Cardiac muscle cell (in vitro differentiated cells and primary cell): ENCODE results near the gene GHR. TPM values are rescaled to one million over a fixed set of nuclear protein-coding genes. Genes with fewer than 3 reads are reported as not detected.
"Not testable (repeated sequence)": the region's sequence is repeated elsewhere in the genome, so short reads cannot be mapped to it uniquely, and the experiment has no call there.

Experiments used
- DNase-seq, 2 donors: peaks; one replicate each; pipeline versions ENCODE4 v3.0.0 to v3.0.0-alpha.2; 2010 to 2017; ENCODE audit warnings: low read depth in 1 of 2, low spot score in 1 of 2
- H3K27ac ChIP-seq: fragments of 200-600 bp; sonication (generic); 2 replicates; pipeline ENCODE4 v1.5.1; 2016
- H3K27me3 ChIP-seq: fragments of 200-600 bp; sonication (generic); 2 replicates; pipeline ENCODE4 v1.6.0; 2016; ENCODE audit warnings: control low read depth
- H3K36me3 ChIP-seq: fragments of 200-600 bp; sonication (generic); 2 replicates; pipeline ENCODE4 v1.5.1; 2016; ENCODE audit warnings: control low read depth
- H3K4me1 ChIP-seq: fragments of 200-600 bp; sonication (generic); 2 replicates; pipeline ENCODE4 v1.8.1; 2017; ENCODE audit warnings: low read depth, mild to moderate bottlenecking, mixed run types
- H3K4me3 ChIP-seq: fragments of 200-600 bp; sonication (generic); 2 replicates; pipeline ENCODE4 v1.5.1; 2016; ENCODE audit warnings: mild to moderate bottlenecking
- H3K9me3 ChIP-seq: fragments of 200-600 bp; sonication (generic); 2 replicates; pipeline ENCODE4 v1.5.1; 2017; ENCODE audit warnings: low read depth, mild to moderate bottlenecking, control low read depth
- polyA plus RNA-seq: library from polyadenylated mRNA; unstranded; fragments of >200 nt; fragmentation: Nextera tagmentation; extraction: Ambion mirVana; gene quantifications from 2 replicates; pipeline ENCODE4 v1.2.1, GENCODE V29; 2016
- total RNA-seq: library from RNA; depleted of rRNA; stranded (reverse); fragments of >200 nt; gene quantifications from 2 replicates; pipeline ENCODE4 v1.2.3, GENCODE V29; 2016
- TF ChIP-seq, protein P1 (sequence below): IDR thresholded peaks from 2 replicates; pipeline ENCODE4 v1.5.1; 2012; ENCODE audit warnings: low read depth, mild to moderate bottlenecking, low read length

GHR gene
- total and polyA plus RNA-seq, 2 experiments from 2014 or later: 2.9 to 3.9 TPM

DNA sequence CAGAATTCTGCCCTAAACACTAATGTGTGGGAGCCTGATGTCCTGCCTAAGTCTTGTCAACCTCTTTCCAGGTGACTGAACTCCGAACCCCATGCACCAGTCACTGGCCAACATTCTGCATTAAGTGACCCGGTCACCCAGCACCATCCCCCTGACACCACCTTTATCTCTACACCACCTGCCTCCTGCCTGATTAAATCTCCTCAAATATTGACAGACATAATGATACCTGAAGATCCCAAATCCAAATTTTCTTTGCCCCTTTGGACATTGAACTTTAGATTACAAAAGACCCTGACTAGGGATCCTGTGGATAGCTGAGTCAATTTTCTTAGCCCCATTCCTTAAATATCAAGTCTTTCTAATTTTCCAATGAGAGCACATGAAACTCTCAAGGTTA is 150.1 kb downstream of the GHR start:
- H3K27me3 ChIP-seq: no peaks in the 10 kb centered on the region
- no peaks in the 10 kb centered on the region for H3K36me3 ChIP-seq
- H3K4me1 ChIP-seq: no peaks in the 10 kb centered on the region
- no peak overlapping the region for H3K4me3 ChIP-seq
- DNase-seq: no peak
- TF ChIP-seq, protein P1, sequence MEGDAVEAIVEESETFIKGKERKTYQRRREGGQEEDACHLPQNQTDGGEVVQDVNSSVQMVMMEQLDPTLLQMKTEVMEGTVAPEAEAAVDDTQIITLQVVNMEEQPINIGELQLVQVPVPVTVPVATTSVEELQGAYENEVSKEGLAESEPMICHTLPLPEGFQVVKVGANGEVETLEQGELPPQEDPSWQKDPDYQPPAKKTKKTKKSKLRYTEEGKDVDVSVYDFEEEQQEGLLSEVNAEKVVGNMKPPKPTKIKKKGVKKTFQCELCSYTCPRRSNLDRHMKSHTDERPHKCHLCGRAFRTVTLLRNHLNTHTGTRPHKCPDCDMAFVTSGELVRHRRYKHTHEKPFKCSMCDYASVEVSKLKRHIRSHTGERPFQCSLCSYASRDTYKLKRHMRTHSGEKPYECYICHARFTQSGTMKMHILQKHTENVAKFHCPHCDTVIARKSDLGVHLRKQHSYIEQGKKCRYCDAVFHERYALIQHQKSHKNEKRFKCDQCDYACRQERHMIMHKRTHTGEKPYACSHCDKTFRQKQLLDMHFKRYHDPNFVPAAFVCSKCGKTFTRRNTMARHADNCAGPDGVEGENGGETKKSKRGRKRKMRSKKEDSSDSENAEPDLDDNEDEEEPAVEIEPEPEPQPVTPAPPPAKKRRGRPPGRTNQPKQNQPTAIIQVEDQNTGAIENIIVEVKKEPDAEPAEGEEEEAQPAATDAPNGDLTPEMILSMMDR: no peak
- no peak overlapping the region for H3K27ac ChIP-seq
- no peaks in the 10 kb centered on the region for H3K9me3 ChIP-seq

DNA sequence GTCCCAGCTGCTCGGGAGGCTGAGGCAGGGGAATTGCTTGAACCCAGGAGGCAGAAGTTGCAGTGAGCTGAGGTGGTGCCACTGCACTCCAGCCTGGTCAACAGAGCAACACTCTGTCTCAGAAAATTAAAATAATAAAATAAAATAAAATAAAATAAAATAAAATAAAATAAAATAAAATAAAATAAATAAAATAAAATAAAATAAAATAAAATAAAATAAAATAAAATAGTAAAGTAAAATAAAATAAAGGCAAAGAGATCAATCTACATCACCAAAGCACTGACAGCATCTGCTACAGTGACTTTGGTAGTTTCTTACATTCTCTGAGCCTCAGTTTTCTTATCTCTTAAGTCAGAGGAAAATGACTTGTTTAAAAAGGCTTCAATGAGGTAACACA is 152.7 kb downstream of the GHR start:
- H3K4me1 ChIP-seq, DNase-seq: not testable (repeated sequence)

DNA sequence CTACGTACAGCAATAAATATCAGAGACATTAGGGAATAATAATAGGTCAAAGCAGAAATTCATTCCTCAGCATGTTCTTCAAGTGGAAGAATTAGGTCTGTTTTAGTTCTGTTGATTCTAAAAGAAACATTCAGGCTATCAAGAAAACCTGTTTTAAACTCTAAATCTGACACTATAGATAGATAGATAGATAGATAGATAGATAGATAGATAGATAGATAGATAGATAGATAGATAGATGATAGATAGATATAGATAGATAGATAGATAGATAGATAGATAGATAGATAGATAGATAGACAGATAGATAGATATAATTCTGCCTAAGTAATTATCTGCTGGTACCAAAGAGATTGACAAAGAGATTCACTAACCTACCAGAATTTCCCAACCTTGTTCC is 155.7 kb downstream of the GHR start:
- H3K27me3 ChIP-seq, H3K4me1 ChIP-seq, H3K36me3 ChIP-seq, H3K27ac ChIP-seq, H3K9me3 ChIP-seq, DNase-seq, H3K4me3 ChIP-seq: not testable (repeated sequence)

More for the DNA sequence above, 152.7 kb downstream of the GHR start:
- H3K27ac ChIP-seq, H3K27me3 ChIP-seq, H3K9me3 ChIP-seq, H3K4me3 ChIP-seq, H3K36me3 ChIP-seq: not testable (repeated sequence)

DNA sequence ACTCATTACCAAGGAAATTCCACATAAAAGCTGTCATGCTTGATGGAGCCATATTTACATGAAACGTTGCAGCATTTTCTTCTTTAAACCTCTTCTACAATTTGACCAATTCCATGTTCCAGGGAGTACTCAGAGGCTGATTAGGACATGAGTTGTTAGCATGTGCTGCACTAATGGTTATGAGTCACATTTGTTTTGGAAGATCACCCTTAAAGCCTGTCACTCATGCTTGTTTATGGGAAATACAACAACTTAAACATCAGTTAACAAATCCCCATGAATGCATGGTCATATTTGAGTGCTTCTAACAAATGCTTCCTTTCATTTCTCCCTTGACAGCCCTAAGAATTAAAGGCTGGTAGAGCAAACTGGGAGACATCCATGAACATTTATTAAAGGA is 156.1 kb downstream of the GHR start:
- TF ChIP-seq, protein P1: no peak

DNA sequence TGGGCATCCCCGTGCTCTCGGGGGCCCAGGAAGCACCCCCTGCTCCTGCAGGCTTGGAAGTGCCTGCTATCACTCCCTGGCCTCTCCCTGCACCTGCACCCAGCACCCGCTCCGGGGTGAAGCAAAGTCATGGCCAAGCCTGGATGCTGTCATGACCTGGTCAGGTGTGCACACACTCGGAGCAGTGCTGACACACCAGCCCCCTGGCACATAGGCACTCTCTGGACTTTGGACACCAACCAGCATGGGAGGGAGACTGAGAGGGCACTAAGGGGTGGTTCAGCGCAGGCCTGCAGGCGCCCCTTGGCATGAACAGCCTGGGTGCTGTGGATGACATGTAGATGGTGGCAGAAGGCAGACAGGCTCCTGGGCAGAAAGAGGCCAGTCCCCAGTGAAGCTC is 158.6 kb downstream of the GHR start:
- TF ChIP-seq, protein P1: no peak
- no peak overlapping the region for H3K4me3 ChIP-seq

More for the DNA sequence above, 156.1 kb downstream of the GHR start:
- DNase-seq: no peak
- H3K4me3 ChIP-seq: no peak overlapping the region
- no peak overlapping the region for H3K27ac ChIP-seq
- H3K27me3 ChIP-seq: no peaks in the 10 kb centered on the region
- no peaks in the 10 kb centered on the region for H3K36me3 ChIP-seq
- no peaks in the 10 kb centered on the region for H3K4me1 ChIP-seq
- no peaks in the 10 kb centered on the region for H3K9me3 ChIP-seq

DNA sequence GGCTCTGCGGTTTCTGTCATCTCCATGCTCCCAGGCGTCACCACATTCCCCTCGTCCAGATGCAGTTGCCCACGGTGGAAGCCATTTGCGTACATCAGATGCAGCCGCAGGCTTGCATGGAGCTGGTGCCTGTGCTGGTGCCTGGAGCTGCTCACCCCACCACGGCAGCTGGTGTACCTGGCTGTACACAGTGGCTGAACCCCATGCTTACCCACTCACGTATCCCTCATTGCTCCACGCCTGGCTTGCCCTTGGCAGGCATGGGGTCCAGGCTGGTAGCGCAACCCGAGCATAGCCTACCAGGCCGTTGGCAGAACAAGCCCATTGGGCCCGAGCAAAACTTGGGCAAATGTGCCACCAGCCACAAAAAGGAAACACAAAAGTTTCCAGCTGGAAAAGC is 159.5 kb downstream of the GHR start:
- DNase-seq: no peak
- Histone ChIP-seq H3K36me3 (no peaks in the 10 kb centered on the region), H3K27ac (no peak overlapping the region), H3K9me3 (no peaks in the 10 kb centered on the region), H3K4me3 (no peak overlapping the region), H3K27me3 (no peaks in the 10 kb centered on the region), H3K4me1 (peaks cover 29% of the 10 kb centered on the region)
- TF ChIP-seq, protein P1: no peak

More for the DNA sequence above, 158.6 kb downstream of the GHR start:
- DNase-seq: no peak
- no peaks in the 10 kb centered on the region for H3K27me3 ChIP-seq
- peaks cover 20% of the 10 kb centered on the region for H3K4me1 ChIP-seq
- H3K36me3 ChIP-seq: no peaks in the 10 kb centered on the region
- H3K9me3 ChIP-seq: no peaks in the 10 kb centered on the region
- H3K27ac ChIP-seq: no peak overlapping the region

DNA sequence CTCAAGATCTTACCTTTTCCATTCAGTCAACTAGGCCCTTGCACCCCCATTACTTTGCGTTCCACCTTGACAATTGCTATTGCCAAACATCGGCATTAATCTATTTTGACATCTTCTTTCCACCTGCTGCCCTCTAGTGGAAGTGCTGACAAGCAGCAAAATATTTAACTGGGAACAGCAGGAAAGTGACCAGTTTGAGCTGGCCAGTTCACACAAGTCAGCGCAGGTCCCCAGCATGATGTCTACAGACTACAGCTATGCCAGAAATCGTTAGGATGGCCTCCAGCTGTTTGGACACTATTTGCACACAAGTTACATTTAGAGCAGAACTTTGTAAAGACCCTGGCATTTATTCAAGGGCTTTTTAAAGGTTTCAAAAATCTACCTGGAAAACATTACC is 160.1 kb downstream of the GHR start:
- Histone ChIP-seq H3K4me3 (no peak overlapping the region), H3K27me3 (no peaks in the 10 kb centered on the region), H3K27ac (no peak overlapping the region), H3K36me3 (no peaks in the 10 kb centered on the region), H3K9me3 (no peaks in the 10 kb centered on the region), H3K4me1 (peaks cover 32% of the 10 kb centered on the region)
- DNase-seq: peak; percentile 55 to 71
- TF ChIP-seq, protein P1: peak; percentile 83
